Measurements from ENCODE around the gene MGMT. TPM values are rescaled to one million over a fixed set of nuclear protein-coding genes. Genes with fewer than 3 reads are reported as not detected.

Gene MGMT
- total RNA-seq, 1 experiment from 2014 or later = 18.6 TPM

- Histone ChIP-seq H3K4me3 (ENCODE audit: insufficient read depth, low read depth, low read length) (no peak overlapping the region), H3K36me3 (replicated peaks; ENCODE audit: control insufficient read depth, insufficient read depth, low read length) (no peaks in the 10 kb centered on the region), H3K27me3 (ENCODE audit: control insufficient read depth, insufficient read depth, low read length) (no peaks in the 10 kb centered on the region)
- DNase-seq = no peak
Measured at GRCh38 chr10:129692695-129693094, 225.7 kb downstream of the MGMT start.

- no peaks in the 10 kb centered on the region for H3K36me3 ChIP-seq (replicated peaks; ENCODE audit: control insufficient read depth, insufficient read depth, low read length)
- DNase-seq = no peak
- no peaks in the 10 kb centered on the region for H3K27me3 ChIP-seq (ENCODE audit: control insufficient read depth, insufficient read depth, low read length)
- no peak overlapping the region for H3K4me3 ChIP-seq (ENCODE audit: insufficient read depth, low read depth, low read length)
Measured at GRCh38 chr10:129693382-129693781, 226.3 kb downstream of the MGMT start.

GRCh38 chr10:129694184-129694583, 227.1 kb downstream of the MGMT start:
- no peak for DNase-seq
- no peaks in the 10 kb centered on the region for H3K27me3 ChIP-seq (ENCODE audit: control insufficient read depth, insufficient read depth, low read length)
- H3K36me3 ChIP-seq (replicated peaks; ENCODE audit: control insufficient read depth, insufficient read depth, low read length) = no peaks in the 10 kb centered on the region
- no peak overlapping the region for H3K4me3 ChIP-seq (ENCODE audit: insufficient read depth, low read depth, low read length)

GRCh38 chr10:129694691-129695243, 227.7 kb downstream of the MGMT start:
- H3K36me3 ChIP-seq (replicated peaks; ENCODE audit: control insufficient read depth, insufficient read depth, low read length) = no peaks in the 10 kb centered on the region

GRCh38 chr10:129695671-129696070, 228.6 kb downstream of the MGMT start:
- H3K36me3 ChIP-seq (replicated peaks; ENCODE audit: control insufficient read depth, insufficient read depth, low read length) = no peaks in the 10 kb centered on the region
- DNase-seq = no peak

More at GRCh38 chr10:129694691-129695243, 227.7 kb downstream of the MGMT start:
- H3K27me3 ChIP-seq (ENCODE audit: control insufficient read depth, insufficient read depth, low read length) = no peaks in the 10 kb centered on the region
- DNase-seq = no peak
- H3K4me3 ChIP-seq (ENCODE audit: insufficient read depth, low read depth, low read length) = no peak overlapping the region

GRCh38 chr10:129696636-129697035, 229.6 kb downstream of the MGMT start:
- no peaks in the 10 kb centered on the region for H3K36me3 ChIP-seq (replicated peaks; ENCODE audit: control insufficient read depth, insufficient read depth, low read length)
- no peaks in the 10 kb centered on the region for H3K27me3 ChIP-seq (ENCODE audit: control insufficient read depth, insufficient read depth, low read length)
- no peak overlapping the region for H3K4me3 ChIP-seq (ENCODE audit: insufficient read depth, low read depth, low read length)
- DNase-seq = no peak

More at GRCh38 chr10:129695671-129696070, 228.6 kb downstream of the MGMT start:
- no peak overlapping the region for H3K4me3 ChIP-seq (ENCODE audit: insufficient read depth, low read depth, low read length)
- H3K27me3 ChIP-seq (ENCODE audit: control insufficient read depth, insufficient read depth, low read length) = no peaks in the 10 kb centered on the region

GRCh38 chr10:129697463-129698247, 230.6 kb downstream of the MGMT start:
- no peak for DNase-seq
- Histone ChIP-seq H3K36me3 (replicated peaks; ENCODE audit: control insufficient read depth, insufficient read depth, low read length) (no peaks in the 10 kb centered on the region), H3K27me3 (ENCODE audit: control insufficient read depth, insufficient read depth, low read length) (no peaks in the 10 kb centered on the region), H3K4me3 (ENCODE audit: insufficient read depth, low read depth, low read length) (no peak overlapping the region)

- H3K4me3 ChIP-seq (ENCODE audit: insufficient read depth, low read depth, low read length) = no peak overlapping the region
- no peaks in the 10 kb centered on the region for H3K27me3 ChIP-seq (ENCODE audit: control insufficient read depth, insufficient read depth, low read length)
- no peak for DNase-seq
- H3K36me3 ChIP-seq (replicated peaks; ENCODE audit: control insufficient read depth, insufficient read depth, low read length) = no peaks in the 10 kb centered on the region
Measured at GRCh38 chr10:129699722-129700340, 232.8 kb downstream of the MGMT start.

- Histone ChIP-seq H3K36me3 (replicated peaks; ENCODE audit: control insufficient read depth, insufficient read depth, low read length) (no peaks in the 10 kb centered on the region), H3K4me3 (ENCODE audit: insufficient read depth, low read depth, low read length) (no peak overlapping the region)
Measured at GRCh38 chr10:129702605-129703004, 235.6 kb downstream of the MGMT start.

GRCh38 chr10:129703287-129704137, 236.5 kb downstream of the MGMT start:
- DNase-seq = no peak
- Histone ChIP-seq H3K4me3 (ENCODE audit: insufficient read depth, low read depth, low read length) (no peak overlapping the region), H3K27me3 (ENCODE audit: control insufficient read depth, insufficient read depth, low read length) (no peaks in the 10 kb centered on the region), H3K36me3 (replicated peaks; ENCODE audit: control insufficient read depth, insufficient read depth, low read length) (no peaks in the 10 kb centered on the region)

More at GRCh38 chr10:129702605-129703004, 235.6 kb downstream of the MGMT start:
- H3K27me3 ChIP-seq (ENCODE audit: control insufficient read depth, insufficient read depth, low read length) = no peaks in the 10 kb centered on the region
- no peak for DNase-seq

GRCh38 chr10:129704225-129704624, 237.2 kb downstream of the MGMT start:
- no peak overlapping the region for H3K4me3 ChIP-seq (ENCODE audit: insufficient read depth, low read depth, low read length)
- DNase-seq = no peak
- no peaks in the 10 kb centered on the region for H3K27me3 ChIP-seq (ENCODE audit: control insufficient read depth, insufficient read depth, low read length)
- H3K36me3 ChIP-seq (replicated peaks; ENCODE audit: control insufficient read depth, insufficient read depth, low read length) = no peaks in the 10 kb centered on the region

GRCh38 chr10:129704786-129705525, 237.9 kb downstream of the MGMT start:
- H3K4me3 ChIP-seq (ENCODE audit: insufficient read depth, low read depth, low read length) = no peak overlapping the region
- DNase-seq = no peak
- no peaks in the 10 kb centered on the region; the same call in 1 of the 2 replicates for H3K36me3 ChIP-seq (replicated peaks; ENCODE audit: control insufficient read depth, insufficient read depth, low read length)
- H3K27me3 ChIP-seq (ENCODE audit: control insufficient read depth, insufficient read depth, low read length) = no peaks in the 10 kb centered on the region

GRCh38 chr10:129705676-129706075, 238.6 kb downstream of the MGMT start:
- Histone ChIP-seq H3K27me3 (ENCODE audit: control insufficient read depth, insufficient read depth, low read length) (no peaks in the 10 kb centered on the region), H3K36me3 (replicated peaks; ENCODE audit: control insufficient read depth, insufficient read depth, low read length) (no peaks in the 10 kb centered on the region; the same call in 1 of the 2 replicates), H3K4me3 (ENCODE audit: insufficient read depth, low read depth, low read length) (no peak overlapping the region)
- DNase-seq = no peak

- Histone ChIP-seq H3K27me3 (ENCODE audit: control insufficient read depth, insufficient read depth, low read length) (no peaks in the 10 kb centered on the region), H3K4me3 (ENCODE audit: insufficient read depth, low read depth, low read length) (no peak overlapping the region), H3K36me3 (replicated peaks; ENCODE audit: control insufficient read depth, insufficient read depth, low read length) (no peaks in the 10 kb centered on the region; the same call in 1 of the 2 replicates)
- no peak for DNase-seq
Measured at GRCh38 chr10:129706081-129706480, 239.0 kb downstream of the MGMT start.

Measured in H7 (cell line).